H9 (cell line): ENCODE data around the gene G3BP2. TPM values are rescaled to one million over a fixed set of nuclear protein-coding genes. Genes with fewer than 3 reads are reported as not detected.

Experiments
- DNase-seq: peaks from one replicate; pipeline ENCODE4 v3.0.0-alpha.2; 2017
- H2AFZ ChIP-seq: one replicate; pipeline ENCODE4 v1.6.1; 2013; ENCODE audit warnings: mild to moderate bottlenecking, low read length, control low read depth, moderate library complexity
- H2AK5ac ChIP-seq: 2 replicates; pipeline ENCODE4 v1.6.1; 2013; ENCODE audit warnings: low read length, control low read depth, mixed read lengths; ENCODE audit not compliant: insufficient read length
- H2BK120ac ChIP-seq: one replicate; pipeline ENCODE4 v1.6.1; 2013; ENCODE audit warnings: low read depth, mild to moderate bottlenecking, low read length, control low read depth, inconsistent platforms; ENCODE audit not compliant: poor library complexity, severe bottlenecking
- H2BK12ac ChIP-seq: 2 replicates; pipeline ENCODE4 v1.6.1; 2013; ENCODE audit warnings: low read length, control low read depth, mixed read lengths, low read depth; ENCODE audit not compliant: insufficient read length
- H2BK15ac ChIP-seq: 2 replicates; pipeline ENCODE4 v1.6.1; 2013; ENCODE audit warnings: low read depth, low read length, control low read depth
- H2BK20ac ChIP-seq: one replicate; pipeline ENCODE4 v1.6.1; 2013; ENCODE audit warnings: low read depth, mild to moderate bottlenecking, low read length, control low read depth, inconsistent platforms; ENCODE audit not compliant: poor library complexity, severe bottlenecking
- H2BK5ac ChIP-seq: 2 replicates; pipeline ENCODE4 v1.6.1; 2013; ENCODE audit warnings: low read length, control low read depth, mixed read lengths; ENCODE audit not compliant: insufficient read length
- H3K14ac ChIP-seq: 2 replicates; pipeline ENCODE4 v1.6.1; 2013; ENCODE audit warnings: low read length, control low read depth; ENCODE audit not compliant: insufficient read depth
- H3K18ac ChIP-seq: 2 replicates; pipeline ENCODE4 v1.6.1; 2013; ENCODE audit warnings: low read depth, mild to moderate bottlenecking, mixed read lengths, low read length, control low read depth; ENCODE audit not compliant: insufficient read length
- H3K23ac ChIP-seq: 2 replicates; pipeline ENCODE4 v1.6.1; 2013; ENCODE audit warnings: low read length, control low read depth, mixed read lengths, low read depth; ENCODE audit not compliant: insufficient read length
- H3K23me2 ChIP-seq: 2 replicates; pipeline ENCODE4 v1.6.1; 2013; ENCODE audit warnings: low read depth, mild to moderate bottlenecking, mixed read lengths, low read length, control low read depth; ENCODE audit not compliant: insufficient read length, poor library complexity, severe bottlenecking
- H3K27ac ChIP-seq: 2 replicates; pipeline ENCODE4 v1.5.1; 2013; ENCODE audit warnings: low read length, control low read depth, mixed read lengths, low read depth; ENCODE audit not compliant: insufficient read length
- H3K27me3 ChIP-seq: 2 replicates; pipeline ENCODE4 v1.6.1; 2013; ENCODE audit warnings: low read length, control low read depth, inconsistent platforms; ENCODE audit not compliant: insufficient read depth
- H3K4ac ChIP-seq: 2 replicates; pipeline ENCODE4 v1.6.1; 2013; ENCODE audit warnings: low read depth, mild to moderate bottlenecking, control low read depth, inconsistent platforms, low read length, moderate library complexity
- H3K4me1 ChIP-seq: 2 replicates; pipeline ENCODE4 v1.6.1; 2013; ENCODE audit warnings: low read length, control low read depth, inconsistent platforms; ENCODE audit not compliant: insufficient read depth
- H3K4me2 ChIP-seq: 2 replicates; pipeline ENCODE4 v1.6.1; 2013; ENCODE audit warnings: low read length, control low read depth, mixed read lengths; ENCODE audit not compliant: insufficient read length, insufficient read depth
- H3K56ac ChIP-seq: 2 replicates; pipeline ENCODE4 v1.6.1; 2013; ENCODE audit warnings: low read depth, mild to moderate bottlenecking, mixed read lengths, low read length, control low read depth; ENCODE audit not compliant: insufficient read length
- H3K79me1 ChIP-seq: 2 replicates; pipeline ENCODE4 v1.6.1; 2013; ENCODE audit warnings: low read depth, mild to moderate bottlenecking, moderate library complexity, low read length, control low read depth, inconsistent platforms; ENCODE audit not compliant: insufficient read depth, poor library complexity, severe bottlenecking
- H3K79me2 ChIP-seq: 2 replicates; pipeline ENCODE4 v1.6.1; 2013; ENCODE audit warnings: low read length, control low read depth, inconsistent platforms; ENCODE audit not compliant: insufficient read depth
- H3K9ac ChIP-seq: 2 replicates; pipeline ENCODE4 v1.6.1; 2013; ENCODE audit warnings: low read length, control low read depth, mixed read lengths; ENCODE audit not compliant: insufficient read length; ENCODE audit errors: extremely low read depth
- H3K9me3 ChIP-seq: one replicate; pipeline ENCODE4 v1.6.1; 2013; ENCODE audit warnings: low read depth, low read length, inconsistent platforms; ENCODE audit not compliant: control insufficient read depth
- H3T11ph ChIP-seq: one replicate; pipeline ENCODE4 v1.6.1; 2013; ENCODE audit warnings: mild to moderate bottlenecking, low read length, control low read depth, inconsistent platforms
- H4K20me1 ChIP-seq: one replicate; pipeline ENCODE4 v1.6.1; 2013; ENCODE audit not compliant: control insufficient read depth, insufficient read length, insufficient read depth
- H4K5ac ChIP-seq: 2 replicates; pipeline ENCODE4 v1.6.1; 2013; ENCODE audit warnings: low read depth, mild to moderate bottlenecking, mixed read lengths, low read length, control low read depth; ENCODE audit not compliant: insufficient read length
- H4K8ac ChIP-seq: replicated peaks from 2 replicates; pipeline ENCODE4 v1.6.1; 2013; ENCODE audit warnings: low read length, control low read depth, mixed read lengths, low read depth; ENCODE audit not compliant: insufficient read length
- H4K91ac ChIP-seq: 2 replicates; pipeline ENCODE4 v1.6.1; 2013; ENCODE audit warnings: low read depth, mild to moderate bottlenecking, moderate library complexity, mixed read lengths, low read length, control low read depth; ENCODE audit not compliant: insufficient read length
- H3K27ac Mint-ChIP-seq, 3 experiments: 2 replicates in 2 of 3; 3 replicates in 1 of 3; pipeline ENCODE4 v1.8.0; 2020 to 2021; ENCODE audit warnings: mixed read lengths in 3 of 3, mild to moderate bottlenecking in 1 of 3, moderate library complexity in 1 of 3
- H3K27me3 Mint-ChIP-seq: 2 replicates; pipeline ENCODE4 v1.8.0; 2021; ENCODE audit warnings: low read depth, mild to moderate bottlenecking, moderate library complexity, mixed read lengths
- H3K36me3 Mint-ChIP-seq, 3 experiments: 2 replicates in 2 of 3; 3 replicates in 1 of 3; pipeline ENCODE4 v1.8.0; 2020 to 2021; ENCODE audit warnings: low read depth in 3 of 3, mixed read lengths in 3 of 3; ENCODE audit not compliant: insufficient read depth in 1 of 3
- H3K4me1 Mint-ChIP-seq, 2 experiments: 2 replicates each; pipeline ENCODE4 v1.8.0; 2020; ENCODE audit warnings: mixed read lengths in 2 of 2
- H3K4me3 Mint-ChIP-seq, 2 experiments: 2 replicates in 1 of 2; 3 replicates in 1 of 2; pipeline ENCODE4 v1.8.0; 2020 to 2021; ENCODE audit warnings: mild to moderate bottlenecking in 2 of 2, mixed read lengths in 2 of 2, moderate library complexity in 1 of 2
- H3K9me3 Mint-ChIP-seq, 2 experiments: 2 replicates in 1 of 2; 3 replicates in 1 of 2; pipeline ENCODE4 v1.8.0; 2020; ENCODE audit warnings: mild to moderate bottlenecking in 2 of 2, mixed read lengths in 2 of 2, moderate library complexity in 1 of 2
- CTCF ChIP-seq: fragments of 200-600 bp; sonication (generic); conservative IDR thresholded peaks from 3 replicates; pipeline ENCODE4 v1.8.0; 2021; ENCODE audit warnings: antibody characterized with exemption, mild to moderate bottlenecking
- WGBS: extraction: QIAGEN DNeasy Blood & Tissue Kit; methylation state at CpG from one replicate; pipeline ENCODE4 v1.1.7; 2013; ENCODE audit warnings: missing lambda C conversion rate, low lambda C conversion rate, mixed read lengths; ENCODE audit not compliant: insufficient read length; ENCODE audit errors: extremely low coverage; 5-methylcytosine and 5-hydroxymethylcytosine counted together
- total RNA-seq: library from RNA; stranded (reverse); gene quantifications from 2 replicates; pipeline ENCODE4 v1.2.1, GENCODE V29; 2021

Gene G3BP2
- total RNA-seq, 1 experiment from 2014 or later: 405 TPM

GRCh38 chr4:75637827-75638226 is 35.4 kb downstream of the G3BP2 start:
- TF ChIP-seq CTCF: no peak
- Histone ChIP-seq H2BK12ac (no peak overlapping the region), H2BK120ac (no peak overlapping the region), H3K56ac (no peak overlapping the region), H4K91ac (no peak overlapping the region), H3K4me1 (no peaks in the 10 kb centered on the region; the same call in 1 of the 2 replicates), H4K5ac (no peak overlapping the region), H3K4ac (no peak overlapping the region), H3K18ac (no peak overlapping the region), H2AK5ac (no peak overlapping the region), H3K14ac (no peak overlapping the region), H2AFZ (no peak overlapping the region), H3K23ac (no peak overlapping the region), H3K79me2 (no peaks in the 10 kb centered on the region), H2BK15ac (no peak overlapping the region), H3K79me1 (no peaks in the 10 kb centered on the region), H3T11ph (no peak overlapping the region), H3K4me2 (no peak overlapping the region), H3K9me3 (no peaks in the 10 kb centered on the region), H3K9ac (no peak overlapping the region), H3K27me3 (no peaks in the 10 kb centered on the region), H2BK20ac (no peak overlapping the region), H4K20me1 (no peaks in the 10 kb centered on the region), H3K23me2 (no peaks in the 10 kb centered on the region), H3K27ac (no peak overlapping the region), H2BK5ac (no peak overlapping the region), H4K8ac (no peak overlapping the region)
- DNase-seq: no peak
- Mint-ChIP-seq H3K4me1 (peaks cover 0 to 2% of the 10 kb centered on the region in 2 experiments; a peak in 2 of 4 replicates), H3K36me3 (peaks cover 0 to 15% (median 9%) of the 10 kb centered on the region in 3 experiments; a peak in 4 of 7 replicates), H3K9me3 (no peaks in the 10 kb centered on the region), H3K27me3 (no peaks in the 10 kb centered on the region; the same call in 1 of the 2 replicates), H3K27ac (no peak overlapping the region), H3K4me3 (no peak overlapping the region)
- WGBS: no CpG with 5 or more reads among the region's 1 CpG
